Measurements from ENCODE around the gene JAKMIP2. TPM values are rescaled to one million over a fixed set of nuclear protein-coding genes. Genes with fewer than 3 reads are reported as not detected.

The JAKMIP2 gene
- total and polyA plus RNA-seq, 2 donors (not counting 1 experiment from before 2014, with no cell fraction given) = 1.3 to 6.5 TPM

DNA sequence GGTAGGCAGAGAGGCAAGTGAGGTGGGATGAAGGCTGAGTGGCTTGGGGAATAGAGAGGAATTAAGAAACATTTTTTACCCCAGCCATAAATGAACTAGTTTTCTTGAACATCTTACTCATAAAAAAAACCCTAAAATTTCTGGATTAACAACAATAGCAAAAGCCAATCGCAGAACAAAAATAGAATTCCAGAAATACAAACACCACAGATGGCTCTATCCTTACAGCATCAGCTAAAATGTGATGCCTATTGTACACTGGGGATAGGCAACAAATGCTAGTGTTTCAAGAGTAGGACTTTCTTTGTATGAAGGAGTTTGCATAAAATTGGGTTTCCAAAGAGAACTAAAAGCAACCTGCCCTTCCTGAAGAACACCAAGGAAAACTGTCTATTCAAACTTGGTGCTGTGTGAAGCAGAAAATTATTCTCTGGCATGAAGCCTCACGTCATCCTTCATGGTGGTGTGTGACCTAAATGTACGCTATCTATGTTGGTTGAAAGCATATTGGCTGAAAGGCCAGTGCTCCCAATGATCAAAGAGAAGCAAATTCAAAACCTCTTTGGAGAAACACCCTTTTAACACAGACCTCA is 82.9 kb downstream of the JAKMIP2 start:
- no peaks in the 10 kb centered on the region for H3K4me1 ChIP-seq (ENCODE audit: control insufficient read depth, extremely low read depth, insufficient read depth, low read length)
- no peaks in the 10 kb centered on the region for H3K27me3 ChIP-seq (ENCODE audit: control insufficient read depth, insufficient read depth, low read length)
- no peak overlapping the region for H2AFZ ChIP-seq (ENCODE audit: low read length)
- no peak overlapping the region for H3K4me3 ChIP-seq (replicated peaks in 1 of 4; ENCODE audit: control extremely low read depth in 1 of 4, insufficient read depth in 1 of 4, low read depth in 3 of 4, low read length in 4 of 4)
- no peaks in the 10 kb centered on the region for H3K79me2 ChIP-seq (ENCODE audit: control insufficient read depth, insufficient read depth, low read length)
- H3K4me2 ChIP-seq (ENCODE audit: extremely low read depth, insufficient read depth, low read length) = no peak overlapping the region
- H3K36me3 ChIP-seq (ENCODE audit: control insufficient read depth, insufficient read depth, low read length) = no peaks in the 10 kb centered on the region
- H3K27ac ChIP-seq (ENCODE audit: insufficient read depth, low read length) = no peak overlapping the region
- H3K9ac ChIP-seq (ENCODE audit: insufficient read depth, low read length) = no peak overlapping the region
- no peaks in the 10 kb centered on the region for H4K20me1 ChIP-seq (ENCODE audit: control insufficient read depth, extremely low read depth, insufficient read depth, low read length)
- no peak for DNase-seq (ENCODE audit: low read depth in 2 of 2)
- no peak for TF ChIP-seq CTCF (conservative IDR thresholded peaks at IDR 0.05 in 1 of 2, IDR thresholded peaks at IDR 0.05 in 1 of 2; ENCODE audit: low read depth in 1 of 2, low read length in 2 of 2)
- no peak for TF ChIP-seq EZH2 (IDR thresholded peaks at IDR 0.05; ENCODE audit: low read length, missing control alignments)
- H3K9me3 ChIP-seq (ENCODE audit: control insufficient read depth, insufficient read depth, low read depth, low read length) = no peaks in the 10 kb centered on the region

- Histone ChIP-seq H3K9me3 (ENCODE audit: control insufficient read depth, insufficient read depth, low read depth, low read length) (no peaks in the 10 kb centered on the region), H4K20me1 (ENCODE audit: control insufficient read depth, extremely low read depth, insufficient read depth, low read length) (no peaks in the 10 kb centered on the region), H3K4me1 (ENCODE audit: control insufficient read depth, extremely low read depth, insufficient read depth, low read length) (no peaks in the 10 kb centered on the region), H3K27ac (ENCODE audit: insufficient read depth, low read length) (no peak overlapping the region), H3K4me3 (replicated peaks in 1 of 4; ENCODE audit: control extremely low read depth in 1 of 4, insufficient read depth in 1 of 4, low read depth in 3 of 4, low read length in 4 of 4) (no peak overlapping the region), H3K27me3 (ENCODE audit: control insufficient read depth, insufficient read depth, low read length) (no peaks in the 10 kb centered on the region), H3K36me3 (ENCODE audit: control insufficient read depth, insufficient read depth, low read length) (no peaks in the 10 kb centered on the region), H2AFZ (ENCODE audit: low read length) (no peak overlapping the region), H3K79me2 (ENCODE audit: control insufficient read depth, insufficient read depth, low read length) (no peaks in the 10 kb centered on the region), H3K4me2 (ENCODE audit: extremely low read depth, insufficient read depth, low read length) (no peak overlapping the region), H3K9ac (ENCODE audit: insufficient read depth, low read length) (no peak overlapping the region)
- no peak for DNase-seq (ENCODE audit: low read depth in 2 of 2)
- no peak for TF ChIP-seq EZH2 (IDR thresholded peaks at IDR 0.05; ENCODE audit: low read length, missing control alignments)
Measured at GRCh38 chr5:147697380-147697779, 85.1 kb downstream of the JAKMIP2 start.

- Histone ChIP-seq H4K20me1 (ENCODE audit: control insufficient read depth, extremely low read depth, insufficient read depth, low read length) (no peaks in the 10 kb centered on the region), H3K4me2 (ENCODE audit: extremely low read depth, insufficient read depth, low read length) (no peak overlapping the region), H3K36me3 (ENCODE audit: control insufficient read depth, insufficient read depth, low read length) (no peaks in the 10 kb centered on the region), H2AFZ (ENCODE audit: low read length) (no peak overlapping the region), H3K9me3 (ENCODE audit: control insufficient read depth, insufficient read depth, low read depth, low read length) (no peaks in the 10 kb centered on the region), H3K4me1 (ENCODE audit: control insufficient read depth, extremely low read depth, insufficient read depth, low read length) (no peaks in the 10 kb centered on the region), H3K9ac (ENCODE audit: insufficient read depth, low read length) (no peak overlapping the region), H3K27me3 (ENCODE audit: control insufficient read depth, insufficient read depth, low read length) (no peaks in the 10 kb centered on the region), H3K27ac (ENCODE audit: insufficient read depth, low read length) (no peak overlapping the region), H3K79me2 (ENCODE audit: control insufficient read depth, insufficient read depth, low read length) (no peaks in the 10 kb centered on the region), H3K4me3 (replicated peaks in 1 of 4; ENCODE audit: control extremely low read depth in 1 of 4, insufficient read depth in 1 of 4, low read depth in 3 of 4, low read length in 4 of 4) (no peak overlapping the region)
- no peak for DNase-seq (ENCODE audit: low read depth in 2 of 2)
- no peak for TF ChIP-seq EZH2 (IDR thresholded peaks at IDR 0.05; ENCODE audit: low read length, missing control alignments)
- no peak for TF ChIP-seq CTCF (conservative IDR thresholded peaks at IDR 0.05 in 1 of 2, IDR thresholded peaks at IDR 0.05 in 1 of 2; ENCODE audit: low read depth in 1 of 2, low read length in 2 of 2)
Measured at GRCh38 chr5:147694772-147695171, 87.8 kb downstream of the JAKMIP2 start.
